ENCODE results near the gene FBXL15.

DNA sequence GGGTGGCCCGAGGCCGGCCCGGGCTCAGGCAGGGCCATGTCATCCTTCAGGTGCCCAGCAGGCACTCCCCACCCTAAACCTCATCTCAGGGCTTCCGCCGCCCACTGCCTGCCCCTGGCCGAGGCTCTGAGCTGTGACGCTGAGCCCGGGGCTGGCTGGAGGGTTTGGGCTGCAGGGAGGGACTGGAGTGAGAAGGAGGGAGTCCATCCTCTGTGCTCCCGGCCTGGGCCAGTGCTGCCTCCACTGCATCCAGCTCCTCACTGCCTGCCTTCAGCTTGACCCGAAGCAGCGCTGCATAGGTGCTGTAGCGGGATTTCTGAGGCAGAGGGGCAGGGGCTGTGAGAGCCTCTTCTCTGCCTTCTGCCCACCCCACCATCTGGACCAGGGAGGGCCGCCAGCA lies 17.5 kb upstream of the FBXL15 start:
- TF ChIP-seq, protein P1, sequence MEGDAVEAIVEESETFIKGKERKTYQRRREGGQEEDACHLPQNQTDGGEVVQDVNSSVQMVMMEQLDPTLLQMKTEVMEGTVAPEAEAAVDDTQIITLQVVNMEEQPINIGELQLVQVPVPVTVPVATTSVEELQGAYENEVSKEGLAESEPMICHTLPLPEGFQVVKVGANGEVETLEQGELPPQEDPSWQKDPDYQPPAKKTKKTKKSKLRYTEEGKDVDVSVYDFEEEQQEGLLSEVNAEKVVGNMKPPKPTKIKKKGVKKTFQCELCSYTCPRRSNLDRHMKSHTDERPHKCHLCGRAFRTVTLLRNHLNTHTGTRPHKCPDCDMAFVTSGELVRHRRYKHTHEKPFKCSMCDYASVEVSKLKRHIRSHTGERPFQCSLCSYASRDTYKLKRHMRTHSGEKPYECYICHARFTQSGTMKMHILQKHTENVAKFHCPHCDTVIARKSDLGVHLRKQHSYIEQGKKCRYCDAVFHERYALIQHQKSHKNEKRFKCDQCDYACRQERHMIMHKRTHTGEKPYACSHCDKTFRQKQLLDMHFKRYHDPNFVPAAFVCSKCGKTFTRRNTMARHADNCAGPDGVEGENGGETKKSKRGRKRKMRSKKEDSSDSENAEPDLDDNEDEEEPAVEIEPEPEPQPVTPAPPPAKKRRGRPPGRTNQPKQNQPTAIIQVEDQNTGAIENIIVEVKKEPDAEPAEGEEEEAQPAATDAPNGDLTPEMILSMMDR (IDR thresholded peaks at IDR 0.05), result no peak
- TF ChIP-seq POLR2A (IDR thresholded peaks at IDR 0.05; ENCODE audit: low read depth) (no peak), POLR2AphosphoS5 (IDR thresholded peaks at IDR 0.05) (no peak), EP300 (IDR thresholded peaks at IDR 0.05) (no peak)

All from esophagus muscularis mucosa (tissue), 4 donors.